ENCODE data around the gene UPP2.

Gene UPP2

GRCh38 chr2:158101384-158101926, at the start of gene UPP2:
Gene UPP2, plus strand, starts transcription at chr2:158101876. Its CDS starts 188 bp downstream, at chr2:158102064.
- in situ Hi-C loops (cut with MboI; ENCODE audit: low sequenced_read_pairs): no loop called here

- in situ Hi-C loops (cut with MboI; ENCODE audit: low sequenced_read_pairs): no loop called here
Observed at GRCh38 chr2:158052761-158053160, 48.9 kb upstream of the UPP2 start.

DNA sequence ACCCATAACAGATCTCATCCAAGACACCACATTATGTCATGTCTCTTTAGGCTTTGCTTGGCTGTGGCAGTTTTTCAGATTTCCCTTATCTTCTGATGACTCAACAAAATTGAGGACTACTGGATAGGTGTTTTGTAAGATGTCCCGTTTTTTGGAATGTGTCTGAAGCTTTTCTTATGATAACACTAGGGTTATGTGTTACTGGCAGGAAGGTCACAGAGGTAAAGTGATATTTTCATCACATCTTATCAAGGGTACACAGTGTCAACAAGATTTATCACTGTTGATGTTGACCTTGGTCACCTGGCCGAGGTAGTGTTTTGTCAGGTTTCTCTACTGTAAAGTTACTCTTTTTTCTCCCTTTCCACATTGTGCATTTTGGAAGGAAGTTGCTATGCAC, 44.8 kb upstream of the UPP2 start:
- in situ Hi-C loops (cut with MboI; ENCODE audit: low sequenced_read_pairs): no loop called here

DNA sequence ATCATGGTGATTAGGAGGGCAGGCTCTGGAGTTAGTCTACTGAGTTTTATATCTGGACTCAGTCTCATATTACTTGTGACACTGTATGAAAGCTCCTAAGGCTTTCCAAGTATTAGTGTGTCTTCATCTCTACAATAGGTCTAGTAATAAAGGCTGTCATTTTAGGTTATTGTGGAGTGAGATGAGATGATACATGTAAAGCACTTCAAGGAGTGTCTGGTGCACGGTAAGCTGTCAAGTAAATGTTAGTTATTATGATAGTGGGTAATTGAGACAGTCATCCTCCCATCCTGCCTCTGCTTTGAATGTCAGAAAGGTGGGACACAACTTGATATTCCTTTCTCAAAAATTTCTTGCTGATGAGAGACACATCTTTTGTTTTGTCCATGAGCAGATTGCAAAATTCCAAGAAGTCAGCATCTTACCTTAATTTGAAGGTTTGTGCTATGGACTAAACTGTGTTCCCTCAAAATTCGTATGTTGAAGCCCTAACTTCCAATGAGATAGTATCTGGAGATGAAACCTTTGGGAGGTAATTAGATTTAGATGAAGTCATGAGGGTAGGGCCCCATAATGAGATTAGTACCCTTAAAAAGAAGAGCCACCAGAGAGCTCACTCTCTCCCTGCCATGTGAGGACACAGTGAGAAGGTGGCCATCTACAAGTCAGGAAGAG, 41.4 kb upstream of the UPP2 start:
- in situ Hi-C loops (cut with MboI; ENCODE audit: low sequenced_read_pairs): no loop called here

DNA sequence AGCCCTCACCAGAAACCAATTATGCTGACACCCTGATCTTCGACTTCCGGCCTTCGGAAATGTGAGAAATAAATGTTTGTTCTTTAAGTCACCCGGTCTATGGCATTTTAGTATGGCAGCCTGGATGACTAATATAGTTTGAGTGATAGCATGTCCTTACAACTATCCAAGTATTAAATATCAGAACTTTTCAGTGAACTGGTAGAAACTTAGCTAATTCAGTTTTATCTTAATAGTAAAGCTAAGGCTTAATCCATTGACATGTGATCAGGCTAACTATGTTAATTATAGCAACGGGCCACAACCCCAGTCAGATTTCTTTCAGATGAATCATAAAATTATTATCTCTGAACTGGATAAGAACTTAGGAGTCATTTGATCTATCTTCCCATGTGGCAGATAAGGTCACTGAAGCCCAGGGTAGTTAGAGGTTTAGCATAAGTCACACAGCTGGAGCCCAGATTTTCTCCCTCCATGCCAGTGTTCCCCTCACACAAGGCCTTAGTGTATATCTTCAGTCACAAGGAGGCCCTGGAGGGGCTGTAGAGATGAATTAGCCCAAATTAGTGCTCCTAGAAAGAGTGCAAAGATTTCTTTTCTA, 40.7 kb upstream of the UPP2 start:
- in situ Hi-C loops (cut with MboI; ENCODE audit: low sequenced_read_pairs): no loop called here

GRCh38 chr2:158061763-158062162, 39.9 kb upstream of the UPP2 start:
- in situ Hi-C loops (cut with MboI; ENCODE audit: low sequenced_read_pairs): no loop called here

GRCh38 chr2:158066046-158066713, 35.5 kb upstream of the UPP2 start:
- in situ Hi-C loops (cut with MboI; ENCODE audit: low sequenced_read_pairs): no loop called here

GRCh38 chr2:158071018-158071417, 30.7 kb upstream of the UPP2 start:
- in situ Hi-C loops (cut with MboI; ENCODE audit: low sequenced_read_pairs): no loop called here

DNA sequence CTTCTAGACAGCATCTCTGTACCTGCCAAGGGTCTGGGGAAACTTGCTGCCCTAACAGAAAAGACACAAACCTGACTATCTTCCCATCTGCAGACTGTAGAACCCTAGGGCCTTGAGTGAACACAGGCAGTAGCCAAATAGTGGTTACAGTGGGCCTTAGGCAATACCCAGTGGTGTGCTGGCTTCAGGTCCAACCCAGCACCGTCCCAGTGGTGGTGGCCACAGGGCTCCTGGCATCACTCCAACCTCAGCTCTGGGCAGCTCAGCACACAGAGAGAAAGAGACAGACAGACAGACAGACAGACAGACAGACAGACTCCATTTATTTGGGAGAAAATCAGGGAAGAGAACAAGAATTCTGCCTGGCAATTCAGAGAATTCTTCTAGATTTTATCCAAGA, 29.3 kb upstream of the UPP2 start:
- in situ Hi-C loops (cut with MboI; ENCODE audit: low sequenced_read_pairs): no loop called here

DNA sequence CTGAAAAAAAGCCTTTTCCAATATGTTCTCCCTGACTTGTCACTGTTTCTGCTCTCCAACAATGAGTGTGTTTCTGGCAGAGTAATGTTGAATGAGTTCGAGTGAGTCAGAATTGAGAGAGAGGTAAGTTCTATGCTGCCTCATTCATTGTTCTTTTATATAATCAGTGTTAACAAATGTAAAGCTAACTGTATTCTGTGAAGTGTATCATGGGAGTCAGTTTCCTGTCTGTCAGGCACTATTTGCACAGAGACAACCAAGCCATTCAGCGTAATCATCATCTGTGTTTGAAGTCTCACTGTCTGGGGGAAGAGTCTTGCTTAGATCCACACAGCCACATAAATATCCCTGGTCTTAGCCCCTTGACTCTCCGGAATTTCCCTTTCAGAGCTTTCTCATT, 22.0 kb upstream of the UPP2 start:
- in situ Hi-C loops (cut with MboI; ENCODE audit: low sequenced_read_pairs): no loop called here

- in situ Hi-C loops (cut with MboI; ENCODE audit: low sequenced_read_pairs): no loop called here
Observed at GRCh38 chr2:158088093-158088492, 13.6 kb upstream of the UPP2 start.

DNA sequence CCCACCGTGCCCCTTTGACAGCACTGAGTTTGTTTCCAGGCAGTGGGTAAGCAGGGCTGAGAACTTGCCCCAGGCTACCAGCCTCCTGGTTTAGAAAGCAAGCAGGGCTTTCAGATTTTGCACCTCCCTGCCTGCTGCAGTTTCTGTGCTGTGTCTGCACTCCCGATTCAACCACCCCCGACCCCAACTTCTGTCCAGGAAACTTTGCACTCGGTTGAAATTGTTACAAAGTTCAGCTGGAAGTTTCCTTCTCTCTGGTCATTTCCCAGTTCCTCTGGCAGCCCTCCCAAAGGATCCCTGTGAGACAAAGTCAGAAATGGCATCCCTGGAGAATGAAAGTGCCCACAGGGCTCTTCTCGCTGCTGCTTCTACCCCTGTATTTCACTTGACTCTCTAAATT, 12.4 kb upstream of the UPP2 start:
- in situ Hi-C loops (cut with MboI; ENCODE audit: low sequenced_read_pairs): no loop called here

GRCh38 chr2:158091647-158092046, 10.0 kb upstream of the UPP2 start:
- in situ Hi-C loops (cut with MboI; ENCODE audit: low sequenced_read_pairs): no loop called here

- in situ Hi-C loops (cut with MboI; ENCODE audit: low sequenced_read_pairs): no loop called here
Observed at GRCh38 chr2:158094487-158095092, 7.1 kb upstream of the UPP2 start.

GRCh38 chr2:158095269-158095668, 6.4 kb upstream of the UPP2 start:
- in situ Hi-C loops (cut with MboI; ENCODE audit: low sequenced_read_pairs): no loop called here

DNA sequence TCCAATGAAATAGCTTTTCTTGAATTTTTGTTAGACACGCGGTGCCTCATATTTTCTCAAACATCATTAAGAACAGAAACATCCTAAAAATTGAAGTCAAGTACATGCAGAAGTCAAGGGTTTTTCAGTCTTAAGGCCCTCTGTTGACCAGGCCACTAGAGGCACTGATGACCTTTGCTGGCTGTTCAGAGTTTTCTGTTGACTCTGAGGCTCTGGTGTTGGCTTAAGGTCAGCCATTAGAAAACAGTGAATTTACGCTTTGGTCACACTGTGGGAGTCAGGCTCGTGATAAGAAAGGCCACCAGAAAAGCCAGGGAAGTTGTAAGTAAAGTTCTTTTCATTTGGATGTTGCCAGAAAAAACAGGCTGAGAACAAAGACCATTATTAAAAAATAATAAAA, 5.8 kb upstream of the UPP2 start:
- in situ Hi-C loops (cut with MboI; ENCODE audit: low sequenced_read_pairs): no loop called here

DNA sequence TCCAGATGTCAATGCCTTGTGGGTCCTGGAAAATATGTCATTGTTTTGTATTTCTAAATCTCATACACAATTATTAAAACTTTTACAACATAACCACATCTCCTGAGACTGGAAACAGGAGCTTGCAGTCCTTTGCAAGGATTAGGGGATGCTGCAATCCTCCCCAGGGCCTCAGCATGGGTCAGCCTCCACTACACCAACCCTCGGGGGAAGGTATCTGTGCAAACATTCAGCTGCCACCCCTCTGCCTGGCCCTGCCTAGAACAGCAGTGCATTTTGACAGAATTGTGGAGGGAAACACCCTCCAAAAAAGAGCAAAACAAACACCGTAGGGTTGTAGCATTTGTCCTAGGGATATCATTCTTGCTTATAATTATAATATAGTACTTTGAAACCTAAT, 4.2 kb upstream of the UPP2 start:
- in situ Hi-C loops (cut with MboI; ENCODE audit: low sequenced_read_pairs): no loop called here

- in situ Hi-C loops (cut with MboI; ENCODE audit: low sequenced_read_pairs): no loop called here
Observed at GRCh38 chr2:158098178-158098577, 3.5 kb upstream of the UPP2 start.

GRCh38 chr2:158099716-158100115, 2.0 kb upstream of the UPP2 start:
- in situ Hi-C loops (cut with MboI; ENCODE audit: low sequenced_read_pairs): no loop called here

DNA sequence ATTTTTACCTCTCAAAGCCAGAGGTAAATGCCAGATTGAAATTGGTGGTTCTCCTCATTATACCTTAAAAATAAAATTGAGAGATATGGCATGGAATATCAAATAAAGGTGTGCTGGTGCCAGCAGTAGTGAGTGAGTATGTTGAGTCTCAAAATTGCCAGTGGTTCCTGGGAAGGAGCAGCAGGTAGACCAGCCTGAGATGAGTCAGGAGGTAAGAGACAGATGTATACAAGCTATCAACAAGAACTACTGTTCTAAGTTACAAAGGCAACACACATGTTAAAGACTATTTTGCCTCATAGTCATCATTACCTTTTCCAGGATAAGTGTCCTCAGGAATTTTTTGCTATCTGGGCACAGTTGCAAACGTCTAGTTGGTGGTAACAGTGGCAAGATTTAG, 1.3 kb upstream of the UPP2 start:
- in situ Hi-C loops (cut with MboI; ENCODE audit: low sequenced_read_pairs): no loop called here

DNA sequence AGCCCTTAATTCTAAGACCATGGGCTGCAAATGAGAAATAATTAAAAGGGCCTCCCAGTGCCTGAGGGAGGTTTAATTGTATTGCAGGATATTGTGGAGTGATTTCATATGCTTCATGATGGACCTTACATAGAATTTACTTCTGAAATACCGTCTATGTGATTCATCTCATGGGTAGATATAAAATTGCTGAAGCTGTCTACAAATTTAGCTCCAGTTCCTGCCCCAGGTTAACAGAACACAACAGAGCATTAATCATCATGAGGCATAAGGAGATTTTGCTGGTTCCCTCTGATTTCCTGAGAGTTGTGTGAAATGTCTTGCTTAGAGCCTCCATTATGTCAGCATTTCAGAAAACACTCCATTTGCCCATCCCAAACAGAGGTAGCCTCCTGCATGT, 770 bp downstream of the UPP2 start:
- in situ Hi-C loops (cut with MboI; ENCODE audit: low sequenced_read_pairs): no loop called here
